HUES64 (cell line): ENCODE results near the gene CTAGE6.
"Not testable (repeated sequence)": the region's sequence is repeated elsewhere in the genome, so short reads cannot be mapped to it uniquely, and the experiment has no call there.

Experiments
- H3K27ac ChIP-seq: 2 replicates; pipeline ENCODE4 v1.7.0; 2013; ENCODE audit warnings: low read depth, low read length, inconsistent platforms
- H3K27me3 ChIP-seq: 2 replicates; pipeline ENCODE4 v1.6.1; 2013; ENCODE audit warnings: mild to moderate bottlenecking, low read length; ENCODE audit not compliant: insufficient read depth
- H3K36me3 ChIP-seq: 2 replicates; pipeline ENCODE4 v1.6.1; 2013; ENCODE audit warnings: mild to moderate bottlenecking, low read length; ENCODE audit not compliant: insufficient read depth
- H3K4me1 ChIP-seq: 2 replicates; pipeline ENCODE4 v1.6.1; 2013; ENCODE audit warnings: mild to moderate bottlenecking, low read length, moderate library complexity; ENCODE audit not compliant: insufficient read depth
- H3K4me3 ChIP-seq: 2 replicates; pipeline ENCODE4 v1.5.1; 2013; ENCODE audit warnings: mild to moderate bottlenecking, low read length, moderate library complexity
- H3K9ac ChIP-seq: 2 replicates; pipeline ENCODE4 v1.6.1; 2013; ENCODE audit warnings: mild to moderate bottlenecking, low read depth, low read length
- H3K9me3 ChIP-seq: 2 replicates; pipeline ENCODE4 v1.6.1; 2013; ENCODE audit warnings: low read depth, low read length; ENCODE audit not compliant: insufficient read depth
- whole genome bisulfite sequencing: fragments of 150-250, 120-280 bp; methylation state at CpG from one replicate; pipeline ENCODE4 v1.1.7; 2013; ENCODE audit warnings: missing lambda C conversion rate; 5-methylcytosine and 5-hydroxymethylcytosine counted together

Gene CTAGE6

DNA sequence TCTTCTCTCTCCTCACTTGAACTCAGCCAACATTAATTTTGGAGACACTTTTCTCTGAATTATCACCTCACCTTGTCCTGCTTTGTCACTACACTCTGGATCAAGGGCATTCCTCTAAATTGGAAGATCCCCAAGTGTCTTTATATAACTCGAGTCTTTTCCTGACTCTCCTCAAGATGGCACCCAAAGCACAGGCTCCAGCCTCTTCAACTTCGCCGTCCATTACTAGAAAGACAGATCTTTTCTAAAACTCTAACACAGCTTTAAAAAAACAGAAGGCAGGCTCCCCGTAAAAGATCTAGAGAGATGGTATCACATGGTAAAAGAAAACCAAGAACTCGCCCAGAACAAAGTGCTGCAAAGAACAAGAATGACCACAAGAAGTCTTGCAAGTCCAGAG is 8.2 kb upstream of the CTAGE6 start:
- not testable (repeated sequence) for H3K27ac ChIP-seq, H3K36me3 ChIP-seq, H3K27me3 ChIP-seq, H3K9me3 ChIP-seq, H3K4me3 ChIP-seq, H3K4me1 ChIP-seq, H3K9ac ChIP-seq
- WGBS = 36% methylated on average over 1 of the region's 5 CpGs

DNA sequence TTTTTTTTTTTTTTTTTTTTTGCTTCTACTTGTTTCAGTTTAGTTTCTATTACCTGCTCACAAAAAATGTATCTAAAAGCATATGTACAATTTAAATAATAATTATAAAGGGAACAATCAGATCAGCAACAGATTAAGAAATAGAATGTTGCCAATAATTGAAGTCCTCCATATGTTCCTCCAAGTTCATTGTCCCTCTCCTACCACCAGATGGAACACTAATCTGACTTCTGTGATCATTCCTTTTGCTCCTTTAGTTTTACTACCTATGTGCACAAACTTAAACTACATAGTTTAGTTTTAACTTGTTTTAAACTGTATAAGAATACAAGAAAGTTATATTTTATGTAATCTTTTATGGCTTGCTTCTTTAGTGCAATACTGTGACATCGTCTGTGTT is 5.6 kb upstream of the CTAGE6 start:
- not testable (repeated sequence) for H3K9ac ChIP-seq, H3K4me3 ChIP-seq, H3K36me3 ChIP-seq, H3K4me1 ChIP-seq, H3K9me3 ChIP-seq, H3K27me3 ChIP-seq, H3K27ac ChIP-seq
- no CpG with 5 or more reads among the region's 1 CpG for WGBS

GRCh38 chr7:143745340-143745739 is 12.2 kb downstream of the CTAGE6 start:
- not testable (repeated sequence) for H3K36me3 ChIP-seq, H3K4me3 ChIP-seq, H3K27me3 ChIP-seq, H3K27ac ChIP-seq, H3K9ac ChIP-seq, H3K9me3 ChIP-seq, H3K4me1 ChIP-seq
- WGBS = 83% methylated on average over 1 of the region's 4 CpGs

- not testable (repeated sequence) for H3K27me3 ChIP-seq, H3K36me3 ChIP-seq, H3K27ac ChIP-seq, H3K4me3 ChIP-seq, H3K9ac ChIP-seq, H3K4me1 ChIP-seq, H3K9me3 ChIP-seq
- 41% methylated on average over 4 of the region's 5 CpGs for WGBS
Observed at GRCh38 chr7:143737037-143737819, 20.3 kb downstream of the CTAGE6 start.

GRCh38 chr7:143735962-143736361 is 21.5 kb downstream of the CTAGE6 start:
- H3K9ac ChIP-seq = no peak overlapping the region
- no peaks in the 10 kb centered on the region for H3K27me3 ChIP-seq
- H3K4me3 ChIP-seq = no peak overlapping the region
- H3K4me1 ChIP-seq = no peaks in the 10 kb centered on the region
- no peak overlapping the region for H3K27ac ChIP-seq
- H3K9me3 ChIP-seq = no peaks in the 10 kb centered on the region
- H3K36me3 ChIP-seq = no peaks in the 10 kb centered on the region
- WGBS = 98% methylated on average over 4 of the region's 4 CpGs

DNA sequence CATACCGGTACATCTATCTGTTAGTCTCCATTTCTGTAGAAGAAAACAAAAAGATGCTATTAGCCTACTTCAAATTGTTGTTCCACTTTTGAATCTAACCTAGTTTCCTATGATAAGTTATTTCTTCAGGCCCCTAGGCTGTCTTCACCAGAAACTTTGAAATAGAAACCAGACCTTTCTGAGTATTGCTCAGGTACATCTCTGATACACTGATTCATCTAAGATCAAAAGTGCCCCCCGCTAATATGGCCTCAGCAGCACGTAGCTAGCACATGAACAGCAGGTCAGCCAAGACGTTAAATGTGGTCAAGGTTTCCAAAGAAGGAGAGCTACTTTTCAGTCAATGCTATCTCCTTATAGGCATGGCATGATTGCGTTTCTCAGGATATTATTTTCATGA is 23.6 kb downstream of the CTAGE6 start:
- no peaks in the 10 kb centered on the region for H3K36me3 ChIP-seq
- no peak overlapping the region for H3K4me3 ChIP-seq
- no peak overlapping the region for H3K9ac ChIP-seq
- H3K4me1 ChIP-seq = no peaks in the 10 kb centered on the region
- 95% methylated on average over 5 of the region's 5 CpGs for WGBS
- no peaks in the 10 kb centered on the region for H3K9me3 ChIP-seq
- no peak overlapping the region for H3K27ac ChIP-seq
- no peaks in the 10 kb centered on the region for H3K27me3 ChIP-seq

GRCh38 chr7:143728333-143728862 is 29.1 kb downstream of the CTAGE6 start:
- H3K9ac ChIP-seq = no peak overlapping the region
- WGBS = 90% methylated on average over 2 of the region's 3 CpGs
- no peak overlapping the region for H3K27ac ChIP-seq
- H3K27me3 ChIP-seq = no peaks in the 10 kb centered on the region
- H3K36me3 ChIP-seq = no peaks in the 10 kb centered on the region
- no peaks in the 10 kb centered on the region for H3K9me3 ChIP-seq
- no peaks in the 10 kb centered on the region for H3K4me1 ChIP-seq
- H3K4me3 ChIP-seq = no peak overlapping the region

DNA sequence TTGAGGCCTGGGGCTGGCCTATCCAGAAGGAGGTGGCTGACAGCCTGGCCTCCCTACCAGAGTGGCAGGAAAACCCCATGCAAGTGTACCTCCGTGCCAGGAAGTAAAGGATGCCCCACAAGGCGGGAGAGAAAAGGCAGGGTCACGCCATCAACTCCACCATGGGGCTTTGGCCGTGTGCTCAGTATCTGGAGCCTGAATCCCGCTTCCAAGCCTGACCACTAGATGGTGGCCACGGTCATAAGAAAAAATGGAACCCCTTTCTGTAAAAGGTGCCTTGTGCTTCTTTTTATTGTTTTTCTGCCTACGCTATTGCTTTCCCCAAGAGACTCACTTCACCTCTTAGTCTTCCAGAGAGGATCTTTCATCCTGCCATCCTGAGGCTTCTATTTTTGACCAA is 29.9 kb downstream of the CTAGE6 start:
- H3K9me3 ChIP-seq, H3K27ac ChIP-seq, H3K36me3 ChIP-seq, H3K4me1 ChIP-seq, H3K4me3 ChIP-seq, H3K27me3 ChIP-seq, H3K9ac ChIP-seq: not testable (repeated sequence)
- WGBS = no CpG with 5 or more reads among the region's 7 CpGs

DNA sequence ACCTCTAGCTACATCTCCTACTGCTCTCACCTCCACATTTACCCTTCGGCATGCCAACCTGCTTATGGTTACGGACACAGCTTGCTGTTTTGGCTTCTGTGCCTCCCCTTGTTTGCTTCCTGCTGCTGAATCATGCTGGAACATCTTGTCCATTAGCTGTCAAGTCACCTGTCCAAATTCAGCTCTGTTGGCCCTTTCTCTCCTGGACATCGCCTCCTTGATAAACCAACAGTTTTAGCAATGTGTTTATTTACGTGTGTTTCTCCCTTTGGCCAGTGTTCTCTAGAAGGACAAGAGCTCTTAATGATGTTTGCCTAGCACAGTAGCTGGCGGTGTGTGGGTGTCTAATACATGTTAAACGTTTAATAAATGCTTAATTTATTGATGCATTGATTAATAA is 31.4 kb downstream of the CTAGE6 start:
- not testable (repeated sequence) for H3K9ac ChIP-seq, H3K36me3 ChIP-seq, H3K4me1 ChIP-seq, H3K9me3 ChIP-seq, H3K27ac ChIP-seq, H3K27me3 ChIP-seq, H3K4me3 ChIP-seq
- WGBS = no CpG with 5 or more reads among the region's 6 CpGs

DNA sequence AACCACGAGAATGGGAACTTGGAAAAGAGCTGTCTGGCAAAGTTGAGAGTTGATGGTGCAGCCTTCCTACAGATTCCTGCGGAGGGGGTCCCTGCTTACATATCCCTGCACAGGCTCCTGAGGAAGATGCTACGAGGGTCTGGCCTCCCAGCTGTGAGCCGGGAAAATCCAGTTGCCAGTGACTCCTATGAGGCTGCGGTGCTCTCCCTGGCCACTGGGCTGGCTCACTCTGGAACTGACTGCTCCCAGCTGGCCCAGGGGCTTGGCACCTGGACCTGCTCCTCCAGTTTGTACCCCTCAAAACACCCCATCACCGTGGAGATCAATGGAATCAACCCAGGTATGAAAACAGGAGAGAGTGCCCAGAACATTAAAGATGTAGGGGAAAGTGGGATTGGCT is 37.2 kb downstream of the CTAGE6 start:
- H3K27ac ChIP-seq, H3K27me3 ChIP-seq, H3K9ac ChIP-seq, H3K4me1 ChIP-seq, H3K9me3 ChIP-seq, H3K4me3 ChIP-seq, H3K36me3 ChIP-seq: not testable (repeated sequence)
- WGBS = no CpG with 5 or more reads among the region's 6 CpGs

DNA sequence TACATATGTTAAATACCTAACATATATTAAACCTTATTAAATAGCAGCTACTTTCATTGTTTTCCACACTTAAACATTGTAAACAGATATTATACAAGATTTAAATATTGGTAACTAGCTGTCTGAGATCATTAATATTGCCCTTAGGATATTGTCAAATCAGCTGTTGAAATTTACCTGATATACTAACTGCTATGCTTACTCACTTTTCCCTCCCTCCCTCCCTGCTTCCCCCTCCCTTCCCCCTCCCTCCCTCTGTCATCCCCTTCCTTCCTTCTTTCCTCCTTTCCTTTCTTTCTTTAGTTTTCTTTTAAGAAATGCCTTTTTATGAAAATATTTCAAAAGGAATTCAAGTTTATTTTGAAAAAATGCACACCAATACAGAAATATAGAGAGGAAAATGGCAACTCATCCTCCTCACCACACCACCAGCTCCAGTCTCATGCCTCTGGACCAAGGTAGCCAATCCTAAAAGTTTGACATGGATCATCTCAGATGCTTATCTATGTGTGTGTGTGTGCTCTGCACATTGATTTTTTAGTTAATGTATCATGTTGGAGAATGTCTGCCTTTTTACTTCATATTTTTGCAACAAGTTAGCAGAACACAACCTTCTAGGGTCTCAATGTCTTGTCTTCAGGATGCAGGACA is 41.8 kb downstream of the CTAGE6 start:
- not testable (repeated sequence) for H3K36me3 ChIP-seq, H3K27me3 ChIP-seq, H3K27ac ChIP-seq, H3K9me3 ChIP-seq, H3K4me3 ChIP-seq, H3K4me1 ChIP-seq, H3K9ac ChIP-seq
